HCT116 (cell line): ENCODE data around the gene PLEK.

Source experiments
- CEBPB ChIP-seq: IDR thresholded peaks from 2 replicates; pipeline ENCODE4 v1.6.1; 2012; ENCODE audit warnings: low read depth
- EZH2 ChIP-seq: fragments of 200-600 bp; sonication (generic); IDR thresholded peaks from 2 replicates; pipeline ENCODE4 v1.6.1; 2017; ENCODE audit warnings: antibody characterized with exemption, mixed run types
- POLR2A ChIP-seq: IDR thresholded peaks from 2 replicates; pipeline ENCODE4 v1.7.0; 2011; ENCODE audit warnings: borderline replicate concordance; ENCODE audit not compliant: insufficient read depth, insufficient read length; ENCODE audit errors: extremely low read depth
- POLR2AphosphoS5 ChIP-seq: IDR thresholded peaks from 2 replicates; pipeline ENCODE4 v1.6.1; 2011; ENCODE audit warnings: mild to moderate bottlenecking, low read depth, low read length, moderate library complexity
- RAD21 ChIP-seq: IDR thresholded peaks from 2 replicates; pipeline ENCODE4 v1.6.1; 2012; ENCODE audit warnings: low read depth, mild to moderate bottlenecking
- SIN3A ChIP-seq: IDR thresholded peaks from 2 replicates; pipeline ENCODE4 v1.6.1; 2012; ENCODE audit warnings: low read depth
- SRF ChIP-seq: IDR thresholded peaks from 2 replicates; pipeline ENCODE4 v1.6.1; 2012; ENCODE audit warnings: low read depth
- YY1 ChIP-seq: IDR thresholded peaks from 2 replicates; pipeline ENCODE4 v1.6.1; 2011; ENCODE audit warnings: low read length, low read depth, moderate library complexity, mild to moderate bottlenecking; ENCODE audit not compliant: insufficient replicate concordance; ENCODE audit errors: extremely low read depth
- ZNF274 ChIP-seq: fragments of 200-500 bp; sonication (Bioruptor generic); IDR thresholded peaks from 2 replicates; pipeline ENCODE4 v1.6.1; 2014; ENCODE audit warnings: mild to moderate bottlenecking, low read depth, low read length, inconsistent platforms
- TF ChIP-seq, protein P1 (sequence below), 3 experiments: fragments of 200-600 bp in 1 of 3; sonication (generic) in 1 of 3; IDR thresholded peaks in 2 of 3; conservative IDR thresholded peaks in 1 of 3; 2 replicates each; pipeline ENCODE4 v1.5.1; 2012 to 2017; ENCODE audit warnings: low read depth in 2 of 3, low read length in 2 of 3, antibody characterized with exemption in 1 of 3, borderline replicate concordance in 1 of 3, control low read depth in 1 of 3, mild to moderate bottlenecking in 1 of 3, mixed read lengths in 1 of 3, mixed run types in 1 of 3, moderate library complexity in 1 of 3; ENCODE audit not compliant: insufficient read depth in 1 of 3
- TF ChIP-seq, protein P2 (sequence below): IDR thresholded peaks from 2 replicates; pipeline ENCODE4 v1.6.1; 2011; ENCODE audit warnings: mild to moderate bottlenecking, low read length, moderate library complexity; ENCODE audit not compliant: insufficient replicate concordance; ENCODE audit errors: extremely low read depth
- TF ChIP-seq, protein P3 (sequence below): IDR thresholded peaks from 2 replicates; pipeline ENCODE4 v1.6.1; 2012

DNA sequence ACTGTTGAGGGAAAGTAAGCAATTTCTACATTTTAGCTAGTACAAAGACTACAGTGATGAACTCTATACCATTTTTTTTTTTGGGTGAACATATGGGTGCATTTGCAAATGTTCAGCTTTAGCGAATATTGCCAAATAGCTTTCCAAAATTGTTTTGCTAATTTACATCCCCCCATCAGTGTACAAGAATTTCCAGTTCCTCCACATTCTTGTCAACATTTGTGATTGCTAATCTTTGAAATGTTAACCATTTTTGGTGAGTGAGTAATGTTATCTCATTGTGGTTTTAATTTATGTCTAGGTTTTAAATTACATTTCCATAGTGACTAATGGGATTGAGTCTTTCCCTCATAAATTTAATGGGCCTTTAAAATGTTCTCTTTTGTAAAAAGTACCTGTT is 28.9 kb upstream of the PLEK start:
- TF ChIP-seq ZNF274 (no peak), SRF (peak; percentile 68), YY1 (no peak), POLR2AphosphoS5 (no peak), POLR2A (no peak), EZH2 (no peak), RAD21 (no peak), CEBPB (no peak), SIN3A (no peak)
- TF ChIP-seq, protein P1, sequence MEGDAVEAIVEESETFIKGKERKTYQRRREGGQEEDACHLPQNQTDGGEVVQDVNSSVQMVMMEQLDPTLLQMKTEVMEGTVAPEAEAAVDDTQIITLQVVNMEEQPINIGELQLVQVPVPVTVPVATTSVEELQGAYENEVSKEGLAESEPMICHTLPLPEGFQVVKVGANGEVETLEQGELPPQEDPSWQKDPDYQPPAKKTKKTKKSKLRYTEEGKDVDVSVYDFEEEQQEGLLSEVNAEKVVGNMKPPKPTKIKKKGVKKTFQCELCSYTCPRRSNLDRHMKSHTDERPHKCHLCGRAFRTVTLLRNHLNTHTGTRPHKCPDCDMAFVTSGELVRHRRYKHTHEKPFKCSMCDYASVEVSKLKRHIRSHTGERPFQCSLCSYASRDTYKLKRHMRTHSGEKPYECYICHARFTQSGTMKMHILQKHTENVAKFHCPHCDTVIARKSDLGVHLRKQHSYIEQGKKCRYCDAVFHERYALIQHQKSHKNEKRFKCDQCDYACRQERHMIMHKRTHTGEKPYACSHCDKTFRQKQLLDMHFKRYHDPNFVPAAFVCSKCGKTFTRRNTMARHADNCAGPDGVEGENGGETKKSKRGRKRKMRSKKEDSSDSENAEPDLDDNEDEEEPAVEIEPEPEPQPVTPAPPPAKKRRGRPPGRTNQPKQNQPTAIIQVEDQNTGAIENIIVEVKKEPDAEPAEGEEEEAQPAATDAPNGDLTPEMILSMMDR (IDR thresholded peaks at IDR 0.05 in 2 of 3, conservative IDR thresholded peaks at IDR 0.05 in 1 of 3; ENCODE audit: borderline replicate concordance in 1 of 3, insufficient read depth in 1 of 3, low read depth in 2 of 3, low read length in 2 of 3): no peak
- TF ChIP-seq, protein P2, sequence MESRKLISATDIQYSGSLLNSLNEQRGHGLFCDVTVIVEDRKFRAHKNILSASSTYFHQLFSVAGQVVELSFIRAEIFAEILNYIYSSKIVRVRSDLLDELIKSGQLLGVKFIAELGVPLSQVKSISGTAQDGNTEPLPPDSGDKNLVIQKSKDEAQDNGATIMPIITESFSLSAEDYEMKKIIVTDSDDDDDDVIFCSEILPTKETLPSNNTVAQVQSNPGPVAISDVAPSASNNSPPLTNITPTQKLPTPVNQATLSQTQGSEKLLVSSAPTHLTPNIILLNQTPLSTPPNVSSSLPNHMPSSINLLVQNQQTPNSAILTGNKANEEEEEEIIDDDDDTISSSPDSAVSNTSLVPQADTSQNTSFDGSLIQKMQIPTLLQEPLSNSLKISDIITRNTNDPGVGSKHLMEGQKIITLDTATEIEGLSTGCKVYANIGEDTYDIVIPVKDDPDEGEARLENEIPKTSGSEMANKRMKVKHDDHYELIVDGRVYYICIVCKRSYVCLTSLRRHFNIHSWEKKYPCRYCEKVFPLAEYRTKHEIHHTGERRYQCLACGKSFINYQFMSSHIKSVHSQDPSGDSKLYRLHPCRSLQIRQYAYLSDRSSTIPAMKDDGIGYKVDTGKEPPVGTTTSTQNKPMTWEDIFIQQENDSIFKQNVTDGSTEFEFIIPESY: no peak
- TF ChIP-seq, protein P3, sequence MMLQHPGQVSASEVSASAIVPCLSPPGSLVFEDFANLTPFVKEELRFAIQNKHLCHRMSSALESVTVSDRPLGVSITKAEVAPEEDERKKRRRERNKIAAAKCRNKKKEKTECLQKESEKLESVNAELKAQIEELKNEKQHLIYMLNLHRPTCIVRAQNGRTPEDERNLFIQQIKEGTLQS: no peak
